ENCODE measurements around the gene MRPL22.
"Not testable (repeated sequence)": the region's sequence is repeated elsewhere in the genome, so short reads cannot be mapped to it uniquely, and the experiment has no call there.

The MRPL22 gene

DNA sequence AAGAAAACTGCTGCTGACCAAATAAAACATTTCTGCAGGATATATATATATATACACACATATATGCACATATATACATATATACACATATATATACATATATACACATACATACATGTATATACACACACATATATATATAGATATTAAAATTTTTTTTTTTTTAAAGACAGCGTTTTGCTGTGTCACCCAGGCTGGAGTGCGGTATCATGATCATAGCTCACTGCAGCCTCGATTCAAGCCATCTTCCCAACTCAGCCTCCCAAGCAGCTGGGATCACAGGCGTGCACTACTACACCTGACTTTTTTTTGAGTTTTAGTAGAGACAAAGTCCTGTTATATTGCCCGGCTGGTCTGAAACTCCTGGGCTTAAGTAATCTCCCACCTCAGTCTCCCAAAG is 2.7 kb downstream of the MRPL22 start:
- DNase-seq (ENCODE audit: low read depth), result no peak

DNA sequence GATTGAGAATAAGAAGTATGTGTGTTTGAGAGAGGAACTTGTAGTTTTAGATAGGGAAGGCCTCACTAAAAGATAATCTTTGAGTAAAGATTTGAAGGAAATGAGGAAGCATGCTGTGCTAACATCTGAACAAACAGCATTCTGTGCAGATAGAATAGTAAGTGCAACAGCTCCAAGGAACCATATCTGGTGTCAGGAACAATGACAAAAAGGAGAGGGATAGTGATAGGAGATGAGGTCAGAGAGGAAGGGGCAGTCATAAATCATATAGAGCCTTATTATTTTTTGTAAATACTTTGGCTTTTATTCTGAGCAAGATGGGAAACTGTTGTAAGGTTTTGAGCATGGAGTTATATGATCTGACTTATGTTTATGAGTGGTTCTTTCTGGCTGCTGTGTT is 3.8 kb downstream of the MRPL22 start:
- DNase-seq (ENCODE audit: low read depth), result no peak

- no peak for DNase-seq (ENCODE audit: low read depth)
These were observed 4.9 kb downstream of the MRPL22 start for GRCh38 chr5:154945695-154946301.

- DNase-seq (ENCODE audit: low read depth), result no peak
These were observed 6.9 kb downstream of the MRPL22 start for GRCh38 chr5:154947778-154948177.

GRCh38 chr5:154948313-154948712 is 7.4 kb downstream of the MRPL22 start:
- DNase-seq (ENCODE audit: low read depth), result no peak

DNA sequence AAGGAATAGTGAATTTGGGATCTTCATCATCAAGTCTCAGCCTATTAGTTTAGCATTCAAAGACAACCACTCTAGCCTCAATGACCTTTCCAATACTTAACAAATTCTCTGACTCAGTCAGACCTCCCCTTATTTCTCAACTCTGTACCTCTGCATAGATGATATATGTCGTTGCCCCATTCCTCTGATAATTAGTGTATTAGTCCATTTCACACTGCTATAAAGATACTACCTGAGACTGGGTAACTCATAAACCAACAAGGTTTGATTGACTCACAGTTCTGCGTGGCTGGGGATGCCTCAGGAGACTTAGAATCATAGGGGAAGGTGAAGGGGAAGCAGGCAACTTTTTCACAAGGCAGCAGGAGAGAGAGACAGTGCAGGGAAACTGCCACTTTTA is 8.9 kb downstream of the MRPL22 start:
- DNase-seq (ENCODE audit: low read depth), result no peak

DNA sequence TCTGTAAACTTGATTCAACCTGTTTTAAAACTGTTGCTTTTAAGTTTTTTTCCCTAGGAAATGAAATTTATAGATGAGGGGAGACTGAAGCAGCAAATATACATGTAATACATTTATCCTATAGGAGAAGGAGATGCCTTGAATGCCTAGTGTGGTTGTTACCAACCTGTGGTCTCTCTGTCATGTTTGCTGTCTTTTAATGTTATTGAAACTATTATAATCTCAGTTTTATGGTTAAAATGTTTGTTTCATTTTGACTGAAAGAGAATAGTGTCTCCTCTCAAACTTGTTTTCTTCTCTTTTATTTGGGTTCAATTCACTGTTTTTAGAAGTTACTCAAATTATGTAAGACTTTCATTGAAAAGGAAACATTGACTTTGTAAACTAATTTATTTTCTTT is 15.8 kb downstream of the MRPL22 start:
- DNase-seq (ENCODE audit: low read depth), result no peak

GRCh38 chr5:154962494-154962893 is 21.6 kb downstream of the MRPL22 start:
- DNase-seq (ENCODE audit: low read depth), result no peak

DNA sequence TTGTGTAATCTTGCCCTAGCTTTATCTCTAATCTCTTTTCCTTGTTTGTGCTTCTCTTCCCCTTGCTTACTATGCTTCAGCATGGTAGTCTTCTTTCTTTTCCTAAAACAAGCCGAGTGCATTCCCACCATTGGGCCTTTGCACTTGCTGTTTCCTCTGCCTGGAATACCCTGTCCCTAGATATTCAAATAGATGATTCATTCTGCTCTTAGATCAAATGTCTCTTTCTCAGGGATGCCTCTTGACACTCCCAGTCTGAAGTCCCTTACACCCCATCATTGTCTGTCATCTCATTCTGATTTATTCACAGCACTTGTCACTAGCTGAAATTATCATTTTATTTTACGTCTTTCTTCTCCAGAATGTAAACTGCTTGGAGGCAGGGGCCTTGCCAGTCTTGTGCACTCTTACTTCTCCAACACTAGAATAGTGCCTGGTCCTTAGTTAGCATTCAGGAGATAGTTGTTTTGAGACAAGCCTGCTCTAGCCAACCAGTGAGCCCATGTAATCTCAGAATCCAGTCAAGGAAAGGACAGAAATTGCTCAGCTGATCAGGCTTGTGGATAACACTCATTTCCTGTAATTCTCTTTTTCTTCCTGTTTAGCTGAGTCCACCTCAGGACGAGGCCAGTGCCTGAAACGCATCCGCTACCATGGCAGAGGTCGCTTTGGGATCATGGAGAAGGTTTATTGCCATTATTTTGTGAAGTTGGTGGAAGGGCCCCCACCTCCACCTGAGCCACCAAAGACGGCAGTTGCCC is 25.4 kb downstream of the MRPL22 start:
- no peak for DNase-seq (ENCODE audit: low read depth)

DNA sequence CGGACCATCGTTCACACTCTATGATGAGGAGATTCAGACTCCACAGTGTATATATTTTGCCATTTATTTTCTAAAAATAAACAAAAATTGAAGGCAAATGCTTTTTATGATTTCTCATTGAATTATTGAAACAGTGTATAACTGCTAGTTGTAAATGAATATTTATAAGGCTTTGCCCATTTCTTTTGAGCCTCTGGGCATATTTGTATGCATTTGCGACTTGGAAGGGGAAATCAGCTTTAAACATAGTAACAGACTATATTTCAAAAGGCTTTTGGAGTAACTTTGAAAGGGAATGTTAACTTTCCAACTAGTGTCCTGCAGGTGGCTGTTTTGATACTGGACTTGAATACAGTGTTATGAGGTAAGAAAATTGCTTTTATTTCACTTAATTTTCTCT is 26.0 kb downstream of the MRPL22 start:
- no peak for DNase-seq (ENCODE audit: low read depth)

- no peak for DNase-seq (ENCODE audit: low read depth)
These were observed 26.6 kb downstream of the MRPL22 start for GRCh38 chr5:154967421-154968024.

- DNase-seq (ENCODE audit: low read depth), result no peak
These were observed 28.1 kb downstream of the MRPL22 start for GRCh38 chr5:154968953-154969352.

DNA sequence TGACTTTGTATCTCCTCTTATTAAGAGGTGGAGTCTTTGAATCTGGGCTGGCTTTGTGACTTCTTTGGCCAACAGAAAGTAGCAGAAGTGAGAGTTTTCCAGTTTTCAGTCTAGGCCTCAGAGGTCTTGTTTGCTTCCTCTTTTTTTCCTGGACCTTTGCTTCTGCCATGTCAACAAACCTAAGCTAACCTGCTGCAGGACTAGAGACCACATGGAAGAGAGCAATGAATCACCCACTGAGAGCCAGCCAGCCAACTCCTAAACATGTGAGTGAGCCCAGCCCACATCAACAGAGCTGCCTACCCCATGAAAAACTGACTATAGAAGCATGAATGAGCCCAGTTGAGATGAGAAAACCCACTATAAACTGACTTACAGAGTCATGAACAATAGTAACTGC is 29.9 kb downstream of the MRPL22 start:
- no peak for DNase-seq (ENCODE audit: low read depth)

- no peak for DNase-seq (ENCODE audit: low read depth)
These were observed 30.6 kb downstream of the MRPL22 start for GRCh38 chr5:154971501-154971900.

GRCh38 chr5:154972476-154973080 is 31.7 kb downstream of the MRPL22 start:
- no peak for DNase-seq (ENCODE audit: low read depth)

- not testable (repeated sequence) for DNase-seq (ENCODE audit: low read depth)
These were observed 35.2 kb downstream of the MRPL22 start for GRCh38 chr5:154976082-154976481.

GRCh38 chr5:154977409-154977808 is 36.5 kb downstream of the MRPL22 start:
- DNase-seq (ENCODE audit: low read depth), result no peak

GRCh38 chr5:154978294-154978693 is 37.4 kb downstream of the MRPL22 start:
- DNase-seq (ENCODE audit: low read depth), result not testable (repeated sequence)

DNA sequence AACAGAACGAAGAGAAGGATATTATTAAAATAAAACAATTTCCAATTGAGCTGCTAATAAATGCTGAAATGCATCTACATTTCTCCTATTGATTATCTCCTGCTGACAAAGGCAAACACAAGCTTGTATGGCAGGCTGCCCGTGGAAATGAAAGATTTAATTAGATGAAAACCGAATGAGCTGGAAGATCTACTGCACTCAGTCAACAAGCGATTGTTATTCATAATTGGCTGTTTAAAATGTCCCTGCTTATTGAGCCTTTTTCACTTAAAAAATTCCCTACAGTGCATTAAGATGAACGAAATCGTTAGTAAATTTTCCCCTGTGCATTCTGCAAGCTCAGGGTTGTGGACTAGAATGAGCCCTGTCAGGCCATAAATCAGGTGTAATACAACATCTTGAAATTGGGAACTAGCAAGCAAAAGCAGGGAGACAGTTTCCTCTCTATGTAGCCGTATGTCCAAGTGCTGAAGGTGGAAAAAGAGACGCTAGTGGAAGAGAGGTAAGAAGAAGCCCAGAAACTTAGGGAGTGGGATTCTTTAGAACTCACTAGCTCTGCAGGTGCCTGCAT is 44.2 kb downstream of the MRPL22 start:
- DNase-seq (ENCODE audit: low read depth), result no peak

DNA sequence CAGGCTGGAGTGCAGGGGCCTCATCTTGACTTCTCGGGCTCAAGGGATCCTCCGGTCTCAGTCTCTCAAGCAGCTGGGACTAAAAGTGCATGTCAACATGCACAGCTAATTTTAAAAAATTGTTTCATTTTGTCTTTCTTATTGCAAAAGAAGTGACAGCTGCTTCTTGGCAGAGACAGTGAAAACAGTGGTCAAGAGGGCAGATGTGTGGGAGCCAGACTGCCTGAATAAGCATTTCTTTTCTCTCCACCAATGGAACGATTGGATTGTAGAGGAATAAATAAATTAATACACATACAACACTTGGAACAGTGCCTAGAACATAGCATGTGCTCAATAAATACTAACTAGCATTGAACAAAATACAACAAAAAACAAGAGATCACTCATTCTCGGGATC is 45.3 kb downstream of the MRPL22 start:
- DNase-seq (ENCODE audit: low read depth), result no peak

- DNase-seq (ENCODE audit: low read depth), result no peak
These were observed 48.8 kb downstream of the MRPL22 start for GRCh38 chr5:154989626-154990025.

- no peak for DNase-seq (ENCODE audit: low read depth)
These were observed 52.6 kb downstream of the MRPL22 start for GRCh38 chr5:154993461-154993860.

DNA sequence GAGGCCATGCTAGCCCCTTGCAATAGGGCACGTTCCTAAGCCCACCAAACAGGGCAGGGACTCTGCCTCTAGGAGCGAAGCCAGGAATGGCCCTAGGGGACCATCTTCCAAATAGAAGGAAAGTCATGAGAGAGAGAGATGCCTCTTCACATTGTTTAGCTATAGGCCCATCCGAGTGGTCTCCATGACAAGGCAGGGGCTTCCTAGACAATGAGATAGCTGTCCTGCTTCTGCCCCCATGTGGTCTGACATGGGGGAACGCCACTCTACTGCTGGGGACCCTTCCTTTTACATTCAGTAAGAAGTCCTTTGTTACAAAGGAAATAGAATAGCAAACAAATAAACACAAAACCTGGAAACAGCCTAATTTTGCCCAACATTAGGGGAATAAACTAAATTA is 54.8 kb downstream of the MRPL22 start:
- no peak for DNase-seq (ENCODE audit: low read depth)

Data from stimulated activated CD8-positive, alpha-beta memory T cell treated with anti-CD3 and anti-CD28 coated beads, Interleukin-12 subunit alpha, Interleukin-12 subunit beta, amount 100 ng/mL, for 4 hours (primary cell).